GM19099 (cell line): Measurements from ENCODE around the gene PCCA.

Experiments used
- POLR2A ChIP-seq: IDR thresholded peaks from 3 replicates; pipeline ENCODE4 v1.6.1; 2011; ENCODE audit warnings: low read depth; ENCODE audit not compliant: insufficient read length; ENCODE audit errors: extremely low read depth

The PCCA gene

DNA sequence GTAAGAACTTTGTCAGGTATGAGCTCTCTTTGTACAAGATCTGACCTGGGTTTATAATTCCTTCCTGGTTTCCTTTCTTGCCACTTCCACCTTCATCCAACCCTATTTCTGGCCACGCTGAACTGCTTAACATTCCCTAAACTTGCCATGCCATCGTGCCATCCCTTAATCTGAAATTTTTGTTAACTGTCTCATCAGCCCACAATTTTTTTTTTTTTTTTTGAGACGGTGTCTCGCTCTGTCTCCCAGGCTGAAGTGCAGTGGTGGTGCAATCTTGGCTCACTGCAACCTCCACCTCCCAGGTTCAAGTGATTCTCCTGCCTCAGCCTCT is 355.1 kb downstream of the PCCA start:
- no peak for TF ChIP-seq POLR2A

DNA sequence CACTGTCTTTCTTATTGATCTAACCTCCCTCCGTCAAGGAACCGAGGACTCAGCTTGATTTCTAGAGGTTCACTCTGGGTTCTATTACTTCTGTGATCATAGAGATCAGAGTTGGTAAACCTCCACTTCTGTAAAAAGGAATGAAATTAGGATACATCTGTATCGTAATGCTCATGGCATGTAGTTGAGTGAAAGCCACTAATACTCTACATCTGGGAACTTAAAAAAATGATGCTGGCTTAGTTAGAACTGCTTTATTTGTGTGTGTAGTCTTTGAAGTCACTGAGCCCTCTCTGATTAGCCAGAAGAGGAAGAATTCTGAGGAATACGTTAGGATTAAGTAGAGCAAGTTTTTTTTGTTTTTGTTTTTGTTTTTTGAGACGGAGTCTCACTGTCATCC is 358.9 kb downstream of the PCCA start:
- TF ChIP-seq POLR2A, result no peak

DNA sequence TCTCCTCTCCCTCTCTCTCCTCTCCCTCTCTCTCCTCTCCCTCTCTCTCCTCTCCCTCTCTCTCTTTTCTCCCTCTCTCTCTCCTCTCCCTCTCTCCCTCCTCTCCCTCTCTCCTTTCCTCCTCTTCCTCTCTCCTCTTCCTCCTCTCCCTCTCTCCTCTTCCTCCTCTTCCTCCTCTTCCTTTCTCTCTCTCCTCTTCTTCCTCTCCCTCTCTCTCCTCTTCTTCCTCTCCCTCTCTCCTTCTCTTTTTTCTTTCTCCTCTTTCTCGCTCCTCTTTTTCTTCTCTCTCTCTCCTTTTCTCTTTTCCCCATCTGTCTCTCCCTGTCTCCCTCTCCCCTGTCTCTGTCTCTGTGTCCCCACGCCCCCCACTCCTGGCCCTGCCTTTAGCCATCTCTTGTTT is 363.0 kb downstream of the PCCA start:
- no peak for TF ChIP-seq POLR2A

DNA sequence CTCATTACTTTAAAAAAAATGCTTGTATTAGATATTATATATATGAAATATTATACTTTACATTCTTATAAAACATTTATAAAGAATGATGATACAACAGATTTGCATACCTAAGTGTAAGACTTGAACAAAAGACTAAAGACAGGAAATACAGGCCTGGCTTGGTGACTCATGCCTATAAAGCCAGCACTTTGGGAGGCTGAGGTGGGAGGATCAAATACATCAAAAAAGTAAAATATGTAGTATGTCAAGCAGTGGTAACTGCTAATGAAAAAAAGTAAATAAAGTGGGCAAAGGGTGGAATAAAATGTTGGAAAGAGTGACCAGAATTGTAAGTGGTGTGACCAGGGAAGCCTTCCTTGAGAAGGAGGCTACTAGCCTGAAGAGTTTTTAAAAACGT is 366.0 kb downstream of the PCCA start:
- TF ChIP-seq POLR2A, result no peak

DNA sequence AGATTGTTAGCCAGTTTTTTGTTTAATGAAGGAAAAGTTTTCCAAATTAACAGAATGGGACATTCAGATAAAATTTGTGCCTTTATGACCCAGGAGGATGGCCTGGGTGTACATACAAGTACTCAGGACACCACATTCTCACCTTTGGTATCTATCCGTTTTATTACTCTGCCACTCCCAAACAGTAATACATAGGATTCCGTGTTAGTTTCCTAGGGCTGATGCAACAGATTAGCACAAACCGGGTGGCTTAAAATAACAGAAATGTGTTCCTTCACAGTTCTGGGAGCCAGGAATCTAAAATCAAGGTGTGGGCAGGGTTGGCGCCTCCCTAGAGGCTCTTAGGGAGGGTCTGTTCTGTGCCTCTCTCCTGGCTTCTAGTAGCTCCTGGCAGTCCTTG is 369.8 kb downstream of the PCCA start:
- no peak for TF ChIP-seq POLR2A

DNA sequence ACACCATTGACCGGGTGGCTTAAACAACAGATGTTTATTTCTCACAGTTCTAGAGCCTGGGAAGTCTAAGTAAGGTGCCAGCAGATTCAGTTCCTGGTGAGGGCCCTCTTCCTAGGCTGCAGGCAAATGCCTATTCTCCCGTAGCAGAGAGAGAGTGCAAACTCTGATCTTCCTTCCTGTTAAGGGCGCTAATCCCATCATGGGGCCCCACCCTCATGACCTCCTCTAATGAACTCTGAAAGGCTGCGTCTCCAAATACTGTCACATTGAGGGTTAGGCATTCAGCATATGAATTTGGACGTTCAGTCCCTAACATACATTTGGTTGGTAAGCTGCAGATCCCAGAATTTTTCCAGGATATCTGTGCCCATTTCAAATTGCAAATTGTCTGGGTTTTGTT is 370.9 kb downstream of the PCCA start:
- TF ChIP-seq POLR2A, result no peak

DNA sequence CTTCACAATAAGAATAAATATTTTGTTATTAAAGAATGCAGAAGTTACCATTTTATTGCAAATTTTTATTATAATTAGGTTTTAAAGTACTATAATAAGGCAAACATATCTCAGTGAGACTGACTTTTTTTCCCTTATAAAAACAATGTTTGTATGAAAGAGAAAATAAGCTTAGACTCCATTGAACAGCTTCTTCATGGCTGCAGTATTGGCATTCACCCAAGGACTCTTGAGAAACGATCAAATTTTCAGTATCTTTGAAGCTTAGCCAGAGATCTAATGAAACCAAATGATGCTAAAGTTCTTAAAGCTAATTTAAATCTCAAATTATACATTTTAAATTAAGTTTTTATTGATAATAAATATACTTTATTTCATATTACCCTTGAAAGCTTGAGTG is 371.4 kb downstream of the PCCA start:
- TF ChIP-seq POLR2A, result no peak

DNA sequence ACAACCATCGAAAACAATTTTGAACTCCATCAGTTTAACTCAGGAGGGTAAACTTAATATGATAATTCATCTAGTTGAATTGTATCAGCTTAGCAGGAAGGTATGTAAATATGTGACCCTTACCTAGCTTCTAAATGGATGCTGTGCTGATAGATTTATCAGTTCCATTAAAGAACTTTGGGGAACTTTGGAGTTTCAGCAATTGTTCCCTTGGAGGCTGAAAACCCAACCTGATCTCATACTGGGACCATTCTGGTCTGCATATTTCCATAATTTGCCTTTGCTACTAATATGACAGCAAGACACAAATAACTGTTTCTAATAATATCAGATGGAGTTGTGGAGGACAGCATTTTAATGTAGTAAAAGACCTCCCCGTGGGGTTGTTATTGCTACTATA is 371.9 kb downstream of the PCCA start:
- TF ChIP-seq POLR2A, result no peak

DNA sequence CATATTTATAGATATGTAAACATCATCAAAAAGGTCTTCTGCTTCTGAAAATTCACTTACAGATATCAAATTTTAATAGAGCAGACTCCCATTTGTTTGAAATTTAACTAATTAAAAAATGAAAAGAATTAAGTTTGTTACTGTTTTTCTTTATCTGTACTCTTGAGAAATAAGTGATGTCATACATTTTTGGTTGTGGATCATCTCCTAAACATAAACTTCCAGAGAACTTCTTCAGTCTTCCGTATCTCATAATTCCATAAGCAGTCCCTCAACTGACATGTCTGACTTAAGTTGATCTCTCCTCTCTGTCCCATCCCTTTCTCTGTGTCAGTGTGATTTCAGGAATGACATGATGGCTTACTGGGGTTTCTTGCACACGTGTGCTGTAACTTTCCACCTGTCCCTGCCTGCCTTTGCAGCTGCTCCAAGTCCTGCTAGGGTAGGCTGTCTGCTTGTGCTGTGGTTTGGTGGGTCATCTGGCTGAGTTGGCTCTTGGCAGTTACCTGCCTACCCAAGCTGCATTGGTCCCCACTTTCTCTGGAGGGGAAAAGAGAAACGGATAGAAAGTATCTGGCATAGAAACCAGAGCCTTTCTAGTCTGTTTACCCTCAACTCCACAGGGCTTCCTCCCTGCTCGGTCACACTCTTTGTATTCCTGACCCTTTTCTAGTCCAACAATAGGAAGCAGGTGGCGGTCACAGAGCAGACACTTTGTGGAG is 372.6 kb downstream of the PCCA start:
- TF ChIP-seq POLR2A, result no peak

DNA sequence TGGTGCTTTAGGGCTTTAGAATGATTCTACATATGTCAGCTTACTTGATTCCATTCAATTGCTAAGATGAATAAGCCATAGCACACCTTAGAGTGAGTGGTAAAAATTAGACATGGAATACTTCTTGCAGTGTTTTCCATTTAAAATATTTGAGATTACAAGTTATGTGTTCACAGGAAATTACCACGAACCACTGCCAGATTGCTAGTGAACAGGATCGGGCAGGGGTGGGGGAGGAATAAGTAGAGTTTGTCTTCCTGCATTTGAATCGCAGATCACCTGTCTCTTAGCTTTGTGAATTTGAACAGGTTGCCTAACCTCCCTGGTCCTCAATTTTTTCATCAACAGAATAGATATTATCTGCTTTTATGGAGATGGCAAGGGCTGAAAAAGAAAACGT is 375.1 kb downstream of the PCCA start:
- no peak for TF ChIP-seq POLR2A

DNA sequence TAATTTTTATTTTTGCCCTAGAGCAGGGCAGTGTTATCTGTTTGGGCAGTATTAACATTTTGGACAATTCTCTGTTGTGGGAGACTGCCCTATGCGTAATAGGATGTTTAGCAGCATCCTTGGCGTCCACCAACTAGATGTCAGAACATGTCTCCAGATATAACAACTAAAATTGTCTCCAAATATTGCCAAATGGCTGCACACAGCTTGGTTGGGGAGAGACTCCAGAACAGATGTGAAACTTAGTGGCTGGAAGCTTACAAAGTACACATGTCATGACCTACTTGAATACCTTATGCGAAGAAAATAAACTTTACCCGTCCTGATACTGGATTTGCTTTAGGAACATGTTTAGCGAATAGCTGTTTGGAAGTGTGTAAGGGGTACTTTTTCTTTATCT is 376.7 kb downstream of the PCCA start:
- TF ChIP-seq POLR2A, result no peak

DNA sequence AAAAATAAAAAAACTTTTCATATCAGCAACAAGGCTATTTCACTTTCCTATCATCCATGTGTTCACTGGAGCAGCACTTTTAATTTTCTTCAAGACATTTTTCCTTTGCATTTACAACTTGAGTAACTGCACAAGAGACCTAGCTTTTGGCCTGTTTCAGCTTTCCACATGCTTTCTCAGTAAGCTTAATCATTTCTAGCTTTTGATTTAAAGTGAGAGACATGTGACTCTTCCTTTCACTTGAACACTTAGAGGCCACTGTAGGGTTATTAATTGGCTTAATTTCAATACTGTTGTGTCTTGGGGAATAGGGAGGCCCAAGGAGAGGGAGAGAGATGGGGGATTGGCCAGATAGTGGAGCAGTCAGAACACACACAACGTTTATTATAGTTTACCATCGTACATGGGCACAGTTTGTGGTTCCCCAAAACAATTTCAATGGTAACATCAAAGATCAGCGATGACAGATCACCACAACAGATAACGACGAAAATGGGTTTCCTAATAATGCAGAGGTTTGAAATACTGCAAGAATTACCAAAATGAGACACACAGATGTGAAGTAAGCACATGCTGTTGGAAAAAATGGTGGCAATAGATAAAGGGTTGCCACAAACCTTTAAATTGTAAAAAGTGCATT is 382.1 kb downstream of the PCCA start:
- no peak for TF ChIP-seq POLR2A

DNA sequence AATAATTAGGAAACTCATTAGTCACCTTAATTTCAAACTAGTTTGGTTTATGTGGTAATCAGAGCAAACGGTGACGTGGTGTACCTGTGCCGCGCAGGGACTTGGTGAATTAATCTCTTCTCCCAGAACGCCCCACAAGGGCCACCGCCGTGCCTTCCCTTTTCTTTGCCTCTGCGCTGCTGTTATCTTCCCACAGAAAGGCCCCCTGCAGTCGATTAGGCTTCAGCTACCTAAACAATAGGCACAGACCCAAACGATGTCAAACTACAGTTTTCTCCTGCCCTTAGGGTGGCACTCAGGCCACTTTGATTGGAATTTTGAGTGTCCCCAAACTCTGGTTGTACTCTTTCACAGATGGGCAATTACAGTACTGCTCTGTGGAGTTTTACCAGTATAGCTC is 384.2 kb downstream of the PCCA start:
- no peak for TF ChIP-seq POLR2A

DNA sequence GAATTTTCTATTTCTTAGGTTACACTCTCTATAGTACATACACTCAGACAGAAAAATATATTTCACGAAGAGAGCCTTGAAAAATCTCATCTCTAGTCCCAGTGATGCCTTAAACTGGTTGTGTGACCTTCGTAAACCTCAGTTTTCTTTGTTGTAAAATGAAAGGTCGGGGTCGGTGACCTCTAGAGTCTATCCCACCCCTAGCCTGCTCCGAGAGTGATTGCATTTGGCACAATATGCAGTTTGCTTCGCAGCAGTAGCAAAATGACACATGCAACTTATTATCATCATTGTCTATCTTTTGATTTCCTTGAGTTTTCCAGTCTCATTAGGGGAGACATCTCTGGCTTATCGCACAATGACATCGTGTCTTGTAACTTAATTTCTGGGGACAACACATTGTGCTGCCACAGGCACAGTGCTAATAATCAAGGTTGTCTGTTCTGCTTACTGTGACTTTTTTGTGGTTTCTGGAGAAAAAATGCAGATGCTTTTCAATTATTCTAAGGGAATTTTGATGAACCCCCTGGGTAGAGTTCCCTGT is 384.7 kb downstream of the PCCA start:
- TF ChIP-seq POLR2A, result no peak

DNA sequence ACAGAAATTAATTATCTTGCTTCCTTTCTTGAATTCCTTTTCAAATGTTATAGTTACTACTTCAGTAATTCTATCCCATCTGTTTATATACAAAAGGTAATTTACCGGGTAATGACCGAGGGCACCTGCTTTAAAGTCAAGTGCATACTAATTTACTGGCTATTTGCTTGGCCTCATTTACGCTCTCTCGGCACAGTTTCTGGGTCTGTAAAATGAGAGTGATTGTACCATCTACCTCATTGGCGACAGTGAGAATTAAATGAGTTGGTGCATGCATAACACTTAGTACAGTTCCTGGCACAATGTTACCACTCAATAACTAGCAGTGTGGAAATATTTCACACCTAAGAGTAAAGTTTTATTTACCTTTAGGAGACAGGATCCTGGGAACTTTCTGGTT is 388.1 kb downstream of the PCCA start:
- no peak for TF ChIP-seq POLR2A

DNA sequence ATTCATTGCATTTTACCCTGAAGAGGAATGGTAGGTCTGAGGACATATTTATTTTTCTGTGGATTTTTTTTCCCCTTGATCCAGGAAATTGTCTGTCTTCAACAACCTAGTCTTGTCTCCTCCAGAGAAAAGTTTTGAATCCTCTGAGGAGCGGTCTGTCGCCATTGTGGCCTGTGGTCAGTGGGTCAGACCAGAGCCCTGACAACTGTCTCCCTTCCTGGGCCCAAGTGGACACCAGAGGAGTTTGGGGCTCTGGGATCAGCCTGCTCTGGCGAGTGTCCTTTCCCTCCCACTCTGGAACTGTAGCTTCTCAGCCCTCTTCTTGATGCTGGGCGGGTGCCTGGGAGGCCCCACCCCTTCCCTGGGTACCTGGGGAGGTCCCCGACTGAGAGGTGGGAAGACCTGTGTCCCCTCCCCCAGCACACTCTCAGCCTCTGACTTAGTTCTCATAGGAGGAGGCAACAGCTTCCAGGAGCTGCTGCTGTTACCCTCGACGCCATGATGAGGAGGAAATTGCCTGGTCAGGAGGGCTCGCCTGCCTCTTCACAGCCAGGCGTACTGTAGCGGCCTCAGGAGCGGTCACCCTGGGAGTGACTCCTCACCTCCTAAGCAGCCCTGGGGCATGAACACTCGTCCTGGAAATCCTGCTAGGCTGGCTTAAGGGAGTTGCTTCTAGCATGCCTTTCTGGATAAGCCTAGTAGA is 389.4 kb downstream of the PCCA start:
- TF ChIP-seq POLR2A, result no peak
